ENCODE data around the gene DUSP1.

DUSP1 gene

DNA sequence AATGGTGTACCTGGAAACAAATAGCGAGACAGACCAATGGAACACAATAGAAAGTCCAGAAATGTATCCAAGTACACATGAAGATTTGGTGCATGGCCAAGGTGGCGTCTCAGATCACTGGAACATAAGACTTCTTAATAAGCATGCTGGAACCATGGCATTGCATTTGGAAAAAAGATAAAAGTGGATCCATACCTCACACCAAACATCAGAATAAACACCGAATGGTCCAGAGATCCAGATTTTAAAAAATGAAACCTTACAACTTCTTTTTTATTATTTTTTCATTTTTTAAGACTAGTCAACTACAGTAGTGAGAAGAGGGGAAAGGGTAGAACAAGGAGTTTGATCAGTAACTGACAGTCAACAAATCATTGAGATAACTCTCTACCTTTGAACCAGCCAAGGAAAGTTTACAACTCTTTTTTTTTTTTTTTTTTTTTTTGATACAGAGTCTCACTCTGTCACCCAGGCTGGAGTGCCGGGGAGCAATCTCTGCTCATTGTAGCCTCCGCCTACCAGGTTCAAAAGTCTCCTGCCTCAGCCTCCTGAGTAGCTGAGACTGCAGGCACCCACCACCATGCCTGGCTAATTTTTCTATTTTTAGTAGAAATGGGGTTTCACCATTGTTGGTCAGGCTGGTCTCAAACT, 8.8 kb upstream of the DUSP1 start:
- no peak for TF ChIP-seq HDGF (IDR thresholded peaks at IDR 0.05; ENCODE audit: borderline replicate concordance)
- TF ChIP-seq SUZ12 (IDR thresholded peaks at IDR 0.05), result no peak
- TF ChIP-seq, protein P1, sequence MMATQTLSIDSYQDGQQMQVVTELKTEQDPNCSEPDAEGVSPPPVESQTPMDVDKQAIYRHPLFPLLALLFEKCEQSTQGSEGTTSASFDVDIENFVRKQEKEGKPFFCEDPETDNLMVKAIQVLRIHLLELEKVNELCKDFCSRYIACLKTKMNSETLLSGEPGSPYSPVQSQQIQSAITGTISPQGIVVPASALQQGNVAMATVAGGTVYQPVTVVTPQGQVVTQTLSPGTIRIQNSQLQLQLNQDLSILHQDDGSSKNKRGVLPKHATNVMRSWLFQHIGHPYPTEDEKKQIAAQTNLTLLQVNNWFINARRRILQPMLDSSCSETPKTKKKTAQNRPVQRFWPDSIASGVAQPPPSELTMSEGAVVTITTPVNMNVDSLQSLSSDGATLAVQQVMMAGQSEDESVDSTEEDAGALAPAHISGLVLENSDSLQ (IDR thresholded peaks at IDR 0.05), result no peak
- no peak for TF ChIP-seq ARNT (IDR thresholded peaks at IDR 0.05)
- TF ChIP-seq NFRKB (IDR thresholded peaks at IDR 0.05), result no peak
- TF ChIP-seq ELF4 (IDR thresholded peaks at IDR 0.05), result no peak
- no peak for DNase-seq (ENCODE audit: extremely low spot score)
- POLR2A ChIA-PET, result interaction anchor here (1.2 kb wide), 1 partner anchor 9 kb away, joined by 5 read pairs; the partner anchor contains the start of gene DUSP1
- CTCF ChIA-PET, result interaction anchor here (1.6 kb wide), 1 partner anchor 7 kb away, joined by 7 read pairs; no protein-coding TSS in a partner anchor

GRCh38 chr5:172777881-172778814, 7.2 kb upstream of the DUSP1 start:
- TF ChIP-seq ZNF384 (IDR thresholded peaks at IDR 0.05) (no peak), TARDBP (IDR thresholded peaks at IDR 0.05) (no peak), NFRKB (IDR thresholded peaks at IDR 0.05) (no peak), LEF1 (IDR thresholded peaks at IDR 0.05; ENCODE audit: borderline replicate concordance) (no peak), FOXK2 (IDR thresholded peaks at IDR 0.05) (no peak), FOXM1 (IDR thresholded peaks at IDR 0.05; ENCODE audit: borderline replicate concordance) (no peak), SUZ12 (IDR thresholded peaks at IDR 0.05) (no peak), L3MBTL2 (conservative IDR thresholded peaks at IDR 0.05) (no peak), ELF4 (IDR thresholded peaks at IDR 0.05) (no peak), CTBP1 (IDR thresholded peaks at IDR 0.05; ENCODE audit: borderline replicate concordance) (no peak), HDGF (IDR thresholded peaks at IDR 0.05; ENCODE audit: borderline replicate concordance) (no peak), SP1 (IDR thresholded peaks at IDR 0.05) (no peak), FOXA1 (IDR thresholded peaks at IDR 0.05) (no peak), BHLHE40 (IDR thresholded peaks at IDR 0.05; ENCODE audit: borderline replicate concordance) (no peak), ARNT (IDR thresholded peaks at IDR 0.05) (no peak)
- TF ChIP-seq, protein P1 (IDR thresholded peaks at IDR 0.05), result no peak
- DNase-seq (ENCODE audit: extremely low spot score), result no peak
- ChIA-PET CTCF (interaction anchor here (0.5 to 3.3 kb wide), 3 partner anchors 61 to 130 kb away, joined by 3 to 14 read pairs (median 3); no protein-coding TSS in a partner anchor), POLR2A (interaction anchor here (0.6 to 1.2 kb wide), 5 partner anchors 7 to 17 kb away, joined by 3 to 5 read pairs (median 3); partner anchors contain the start of gene DUSP1)

- CTCF ChIA-PET, result interaction anchor here (0.6 to 3.3 kb wide), 4 partner anchors 18 to 281 kb away, joined by 3 to 14 read pairs (median 3); no protein-coding TSS in a partner anchor
These were observed 5.2 kb upstream of the DUSP1 start for GRCh38 chr5:172776235-172776594.

DNA sequence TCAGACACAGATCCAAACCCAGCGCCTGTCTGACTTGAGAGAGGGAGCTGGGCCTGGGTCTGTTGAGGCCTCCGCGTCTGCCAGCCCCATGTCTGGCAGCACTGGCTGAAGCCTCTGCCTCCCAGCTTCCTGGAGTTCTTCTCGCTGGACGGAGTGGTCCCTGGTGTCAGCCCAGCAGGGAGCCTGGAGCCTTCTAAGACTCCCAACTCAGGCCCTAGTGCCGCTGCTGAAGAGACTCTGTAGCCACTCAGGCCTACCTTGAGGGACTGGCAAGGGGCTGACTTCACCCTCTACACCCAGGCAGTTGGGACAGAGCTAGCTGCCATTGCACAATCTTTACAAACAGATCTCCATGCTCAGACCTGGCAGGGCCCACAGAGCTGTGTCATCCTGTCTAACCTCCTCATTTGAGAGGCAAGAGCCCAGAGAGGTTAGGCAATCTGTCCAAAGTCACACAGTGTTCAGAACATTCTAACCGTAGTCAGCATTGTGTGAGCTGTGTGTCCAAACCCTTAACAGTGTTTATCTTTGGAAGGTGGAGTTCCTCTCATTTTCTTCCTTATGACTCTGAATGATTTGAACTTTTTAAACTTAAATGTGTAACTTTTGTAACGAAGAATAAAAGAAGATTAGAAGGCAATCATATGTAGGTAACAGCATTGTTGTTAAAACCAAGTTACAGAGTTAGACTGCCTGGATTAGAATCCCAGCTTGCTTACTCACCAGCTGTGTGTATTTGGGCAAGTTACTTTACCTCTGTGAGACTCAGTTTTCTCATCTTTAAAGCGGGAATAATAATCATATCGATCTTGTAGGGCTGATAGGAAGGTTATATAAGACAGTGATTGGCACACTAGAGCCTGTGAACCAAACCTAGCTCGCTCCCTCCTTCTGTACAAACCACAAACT, 4.6 kb upstream of the DUSP1 start:
- ChIA-PET POLR2A (no interaction called here), CTCF (interaction anchor here (0.7 to 3.3 kb wide), 3 partner anchors 17 to 61 kb away, joined by 3 to 14 read pairs (median 3); no protein-coding TSS in a partner anchor)
- no peak for DNase-seq (ENCODE audit: extremely low spot score)
- TF ChIP-seq HDGF (IDR thresholded peaks at IDR 0.05; ENCODE audit: borderline replicate concordance), result no peak
- no peak for TF ChIP-seq FOXK2 (IDR thresholded peaks at IDR 0.05)
- TF ChIP-seq SUZ12 (IDR thresholded peaks at IDR 0.05), result no peak
- TF ChIP-seq ELF4 (IDR thresholded peaks at IDR 0.05), result no peak
- no peak for TF ChIP-seq NFRKB (IDR thresholded peaks at IDR 0.05)

More at GRCh38 chr5:172776235-172776594, 5.2 kb upstream of the DUSP1 start:
- POLR2A ChIA-PET, result no interaction called here
- TF ChIP-seq, protein P1 (IDR thresholded peaks at IDR 0.05), result no peak
- TF ChIP-seq FOXM1 (IDR thresholded peaks at IDR 0.05; ENCODE audit: borderline replicate concordance) (no peak), SP1 (IDR thresholded peaks at IDR 0.05) (no peak), L3MBTL2 (conservative IDR thresholded peaks at IDR 0.05) (no peak), FOXA1 (IDR thresholded peaks at IDR 0.05) (no peak), TARDBP (IDR thresholded peaks at IDR 0.05) (no peak), NFRKB (IDR thresholded peaks at IDR 0.05) (no peak), CTBP1 (IDR thresholded peaks at IDR 0.05; ENCODE audit: borderline replicate concordance) (no peak), ARNT (IDR thresholded peaks at IDR 0.05) (no peak)
- no peak for DNase-seq (ENCODE audit: extremely low spot score)

DNA sequence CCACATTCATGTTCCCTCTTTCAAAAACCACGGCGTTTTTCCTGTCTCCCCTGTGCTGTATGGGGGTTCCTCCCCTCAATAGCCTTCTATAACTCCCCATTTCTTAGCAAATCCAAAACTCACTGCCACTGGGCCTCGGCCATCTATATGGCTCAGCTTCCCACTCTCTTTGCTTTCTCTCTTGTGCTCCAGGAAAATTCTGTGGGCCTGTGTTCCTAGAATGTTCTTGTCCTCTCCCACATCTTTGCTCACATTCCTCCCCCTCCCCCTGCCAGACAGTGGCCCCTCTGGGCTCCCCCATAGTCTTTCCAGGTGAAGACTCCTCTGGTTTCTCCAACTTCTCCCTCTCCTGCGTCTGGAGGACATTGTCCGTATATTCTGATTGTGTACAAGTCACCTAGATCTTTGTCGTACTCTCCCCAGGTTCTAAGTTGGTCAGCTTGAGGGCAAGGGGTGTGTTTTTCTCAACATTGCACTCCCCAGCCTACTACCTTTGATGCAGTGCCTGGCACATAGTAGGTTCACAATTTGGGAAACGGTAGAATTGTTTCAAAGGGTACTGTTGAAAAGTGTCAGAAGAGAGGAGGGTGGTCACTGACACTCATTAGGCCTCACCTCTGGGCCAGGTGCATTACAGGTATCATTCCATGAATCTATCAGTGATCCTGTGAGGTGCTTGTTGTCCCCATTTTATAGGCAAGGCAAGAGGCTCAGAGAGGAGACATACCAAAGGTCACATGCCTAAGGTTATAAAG, 3.7 kb upstream of the DUSP1 start:
- CTCF ChIA-PET, result interaction anchor here (1.1 to 1.2 kb wide), 2 partner anchors 60 to 489 kb away, joined by 3 read pairs; no protein-coding TSS in a partner anchor
- POLR2A ChIA-PET, result no interaction called here
- DNase-seq (ENCODE audit: extremely low spot score), result no peak
- TF ChIP-seq FOXK2 (IDR thresholded peaks at IDR 0.05) (no peak), ARNT (IDR thresholded peaks at IDR 0.05) (no peak), FOXM1 (IDR thresholded peaks at IDR 0.05; ENCODE audit: borderline replicate concordance) (no peak), ZNF384 (IDR thresholded peaks at IDR 0.05) (no peak), HDGF (IDR thresholded peaks at IDR 0.05; ENCODE audit: borderline replicate concordance) (no peak), LEF1 (IDR thresholded peaks at IDR 0.05; ENCODE audit: borderline replicate concordance) (no peak), L3MBTL2 (conservative IDR thresholded peaks at IDR 0.05) (no peak), ELF4 (IDR thresholded peaks at IDR 0.05) (no peak), SP1 (IDR thresholded peaks at IDR 0.05) (no peak), BHLHE40 (IDR thresholded peaks at IDR 0.05; ENCODE audit: borderline replicate concordance) (no peak), CTBP1 (IDR thresholded peaks at IDR 0.05; ENCODE audit: borderline replicate concordance) (no peak), NFRKB (IDR thresholded peaks at IDR 0.05) (no peak), TARDBP (IDR thresholded peaks at IDR 0.05) (no peak)
- TF ChIP-seq, protein P1 (IDR thresholded peaks at IDR 0.05), result no peak

Measured in HEK293T (cell line).